Lung microvascular endothelial cell (primary cell): ENCODE measurements around the gene STPG1. TPM values are rescaled to one million over a fixed set of nuclear protein-coding genes. Genes with fewer than 3 reads are reported as not detected.

ENCODE experiments used
- DNase-seq, 2 donors: peaks; one replicate each; pipeline versions ENCODE4 v3.0.0 to v3.0.0-alpha.2; 2010; ENCODE audit warnings: low read depth in 2 of 2
- total RNA-seq: library from RNA; depleted of rRNA; stranded (reverse); fragments of >200 nt; gene quantifications from 2 replicates; pipeline ENCODE4 v1.2.1, GENCODE V29; 2014

Gene STPG1
- total RNA-seq, 1 donor from 2014 or later = 2.0 TPM

- DNase-seq = no peak
Measured at GRCh38 chr1:24318615-24319311, 94.8 kb downstream of the STPG1 start.

DNA sequence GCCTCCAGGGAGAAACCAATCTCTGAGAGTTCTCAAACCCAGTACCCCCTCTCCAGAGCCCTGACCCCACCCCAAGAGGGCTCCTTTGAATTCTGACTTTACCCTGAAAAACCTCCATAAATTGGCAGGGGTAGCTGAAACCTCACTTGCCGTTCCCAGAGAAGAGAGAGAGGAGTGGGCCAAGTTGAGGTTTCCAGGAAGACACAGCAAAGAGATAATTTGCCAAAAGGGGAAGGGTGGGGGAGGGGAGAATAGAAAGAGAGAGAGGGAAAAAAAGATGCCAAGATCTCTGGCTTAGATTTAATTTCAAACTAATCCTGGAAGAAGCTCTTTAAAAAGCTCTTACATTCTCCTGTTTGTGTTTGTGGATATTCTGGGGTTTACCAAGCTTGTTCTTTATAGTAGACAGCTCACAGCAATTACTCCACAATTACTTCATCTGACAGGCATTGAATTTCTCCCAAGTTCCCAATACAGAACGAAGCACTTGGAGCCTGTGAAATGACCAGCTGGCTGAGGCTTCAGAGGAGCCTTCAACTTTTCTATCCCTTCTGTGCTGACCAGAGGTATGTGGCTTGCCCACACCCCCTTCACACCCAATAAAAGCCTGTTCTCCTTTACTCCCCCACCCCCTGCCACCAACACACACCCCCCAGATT is 95.5 kb downstream of the STPG1 start:
- no peak for DNase-seq

- no peak for DNase-seq
Measured at GRCh38 chr1:24317081-24317480, 96.5 kb downstream of the STPG1 start.

- DNase-seq = no peak
Measured at GRCh38 chr1:24316645-24317044, 96.9 kb downstream of the STPG1 start.

DNA sequence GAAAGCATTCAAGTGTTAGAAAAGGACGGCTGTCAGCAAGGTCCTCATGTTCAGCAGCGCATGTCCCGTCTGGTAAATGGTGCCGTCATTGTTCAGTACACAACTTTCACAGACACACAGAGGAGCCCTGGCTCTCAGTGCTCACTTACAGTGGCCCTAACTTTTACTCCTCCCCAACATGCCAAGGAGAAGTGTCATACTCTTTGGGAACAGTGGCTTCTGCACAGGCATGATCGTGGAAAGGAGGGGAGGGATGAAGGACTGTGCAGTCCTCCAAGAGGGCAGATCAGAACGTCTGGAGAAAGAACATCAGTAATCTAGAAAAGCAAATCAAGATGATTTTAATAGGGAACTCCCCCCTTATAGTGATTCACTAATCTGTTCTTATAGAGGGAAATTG is 98.2 kb downstream of the STPG1 start:
- no peak for DNase-seq

DNA sequence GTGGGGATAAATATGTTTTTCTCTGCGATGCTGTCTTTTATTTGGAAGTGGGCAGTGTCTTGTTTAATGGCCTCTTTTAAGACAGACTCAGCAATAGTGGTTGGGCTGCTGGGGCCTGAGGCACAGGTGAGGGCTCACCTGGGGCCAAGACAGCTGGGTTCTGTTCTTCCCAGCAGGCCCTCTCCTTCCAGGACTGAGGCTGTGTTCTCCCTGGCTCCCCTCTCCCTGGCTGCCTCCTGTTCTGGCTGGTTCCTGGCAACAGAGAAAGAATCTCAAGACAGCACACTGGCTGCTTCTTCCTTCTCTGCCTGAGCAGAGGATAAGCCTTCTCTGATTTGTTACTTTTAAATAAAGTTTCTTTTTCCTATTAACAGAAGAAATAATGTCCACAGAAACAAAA is 101.8 kb downstream of the STPG1 start:
- no peak for DNase-seq

GRCh38 chr1:24311234-24311633 is 102.3 kb downstream of the STPG1 start:
- no peak for DNase-seq

DNA sequence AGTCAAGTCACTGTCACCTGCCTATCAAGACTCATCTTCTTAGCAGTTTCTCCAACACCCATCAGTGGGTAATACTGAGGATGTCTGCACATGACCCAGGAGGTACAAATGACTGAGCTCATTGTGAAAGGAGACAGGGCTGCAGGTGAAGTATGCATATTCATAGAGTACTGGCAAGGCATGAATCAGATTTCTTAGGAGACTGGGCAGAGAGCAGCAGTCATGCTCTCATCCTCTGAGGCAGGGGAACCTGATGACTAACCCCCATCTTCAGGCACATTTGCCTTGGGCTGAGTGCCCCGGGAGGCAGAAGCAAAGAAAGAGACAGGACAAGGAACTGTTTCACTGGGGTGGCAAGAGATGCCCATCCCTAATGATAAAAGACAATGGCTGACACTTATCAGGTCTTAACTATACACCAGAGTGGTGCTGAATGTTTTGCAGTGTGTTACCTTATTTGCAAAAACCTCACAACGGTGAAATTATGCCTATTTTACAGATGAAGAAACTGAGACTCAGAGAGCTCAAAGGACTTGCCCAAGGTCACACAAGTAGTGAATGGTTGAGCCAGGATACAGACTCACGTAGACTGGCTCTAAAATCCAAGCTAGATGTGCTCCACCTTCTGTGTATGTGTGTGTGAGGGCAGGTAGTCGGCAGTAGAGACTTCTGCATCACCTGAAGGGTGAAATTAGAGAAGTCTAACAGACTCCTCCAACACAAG is 103.7 kb downstream of the STPG1 start:
- DNase-seq = no peak

DNA sequence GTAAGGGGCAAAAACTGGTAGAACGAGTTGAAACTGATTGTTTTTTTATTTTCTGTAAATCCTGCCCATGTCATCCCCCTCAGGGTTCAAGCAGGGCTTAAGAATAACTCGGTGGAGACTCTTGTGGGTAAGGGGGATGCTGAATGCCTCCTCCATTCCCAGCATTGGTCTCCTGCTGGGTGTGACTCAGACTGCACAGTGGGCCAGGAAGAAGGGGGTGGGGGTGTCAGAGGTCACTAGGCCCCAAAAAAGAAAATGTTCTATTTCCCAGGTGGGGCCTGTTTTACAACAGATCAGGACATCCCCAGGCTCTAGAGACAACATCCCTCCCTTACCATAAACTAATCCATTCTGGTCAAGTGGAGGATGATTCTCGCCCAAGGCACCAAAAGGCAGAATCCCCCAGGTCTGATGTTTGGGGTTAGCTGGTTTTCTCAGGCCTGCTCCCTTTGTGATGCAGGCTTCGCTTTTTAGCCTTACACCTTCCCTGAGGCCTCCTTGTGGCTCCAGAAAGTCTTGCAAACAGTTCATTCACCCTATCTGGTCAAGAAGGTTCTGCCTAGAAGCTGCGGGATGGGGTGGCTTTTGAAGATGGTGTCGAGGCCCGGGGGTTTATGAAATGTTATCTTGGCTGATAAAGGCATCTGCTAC is 105.1 kb downstream of the STPG1 start:
- peak in 1 of 2 donors; percentile 25 for DNase-seq

Other genes starting within 250 kb of the STPG1 start
- gene IFNLR1, start 226.5 kb downstream of the STPG1 start, total RNA-seq = under 0.01 TPM in 1 of 2 replicates, not detected in the other
- gene GRHL3, start 94.4 kb downstream of the STPG1 start, total RNA-seq = not detected in 2 replicates
- gene NIPAL3, start 2.0 kb upstream of the STPG1 start, total RNA-seq = 12.4 and 18.5 TPM in 2 replicates
- gene RCAN3, start 89.1 kb upstream of the STPG1 start, total RNA-seq = 1.4 and 1.7 TPM in 2 replicates
- gene NCMAP, start 142.3 kb upstream of the STPG1 start, total RNA-seq = not detected in 2 replicates
- gene SRRM1, start 229.5 kb upstream of the STPG1 start, total RNA-seq = 13.7 and 18.1 TPM in 2 replicates